ENCODE results near the gene DSP. TPM values are rescaled to one million over a fixed set of nuclear protein-coding genes. Genes with fewer than 3 reads are reported as not detected.

DSP gene, protein sequence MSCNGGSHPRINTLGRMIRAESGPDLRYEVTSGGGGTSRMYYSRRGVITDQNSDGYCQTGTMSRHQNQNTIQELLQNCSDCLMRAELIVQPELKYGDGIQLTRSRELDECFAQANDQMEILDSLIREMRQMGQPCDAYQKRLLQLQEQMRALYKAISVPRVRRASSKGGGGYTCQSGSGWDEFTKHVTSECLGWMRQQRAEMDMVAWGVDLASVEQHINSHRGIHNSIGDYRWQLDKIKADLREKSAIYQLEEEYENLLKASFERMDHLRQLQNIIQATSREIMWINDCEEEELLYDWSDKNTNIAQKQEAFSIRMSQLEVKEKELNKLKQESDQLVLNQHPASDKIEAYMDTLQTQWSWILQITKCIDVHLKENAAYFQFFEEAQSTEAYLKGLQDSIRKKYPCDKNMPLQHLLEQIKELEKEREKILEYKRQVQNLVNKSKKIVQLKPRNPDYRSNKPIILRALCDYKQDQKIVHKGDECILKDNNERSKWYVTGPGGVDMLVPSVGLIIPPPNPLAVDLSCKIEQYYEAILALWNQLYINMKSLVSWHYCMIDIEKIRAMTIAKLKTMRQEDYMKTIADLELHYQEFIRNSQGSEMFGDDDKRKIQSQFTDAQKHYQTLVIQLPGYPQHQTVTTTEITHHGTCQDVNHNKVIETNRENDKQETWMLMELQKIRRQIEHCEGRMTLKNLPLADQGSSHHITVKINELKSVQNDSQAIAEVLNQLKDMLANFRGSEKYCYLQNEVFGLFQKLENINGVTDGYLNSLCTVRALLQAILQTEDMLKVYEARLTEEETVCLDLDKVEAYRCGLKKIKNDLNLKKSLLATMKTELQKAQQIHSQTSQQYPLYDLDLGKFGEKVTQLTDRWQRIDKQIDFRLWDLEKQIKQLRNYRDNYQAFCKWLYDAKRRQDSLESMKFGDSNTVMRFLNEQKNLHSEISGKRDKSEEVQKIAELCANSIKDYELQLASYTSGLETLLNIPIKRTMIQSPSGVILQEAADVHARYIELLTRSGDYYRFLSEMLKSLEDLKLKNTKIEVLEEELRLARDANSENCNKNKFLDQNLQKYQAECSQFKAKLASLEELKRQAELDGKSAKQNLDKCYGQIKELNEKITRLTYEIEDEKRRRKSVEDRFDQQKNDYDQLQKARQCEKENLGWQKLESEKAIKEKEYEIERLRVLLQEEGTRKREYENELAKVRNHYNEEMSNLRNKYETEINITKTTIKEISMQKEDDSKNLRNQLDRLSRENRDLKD (N-terminal part only)
- 72.6 and 87.0 TPM in 2 replicates for total RNA-seq

DNA sequence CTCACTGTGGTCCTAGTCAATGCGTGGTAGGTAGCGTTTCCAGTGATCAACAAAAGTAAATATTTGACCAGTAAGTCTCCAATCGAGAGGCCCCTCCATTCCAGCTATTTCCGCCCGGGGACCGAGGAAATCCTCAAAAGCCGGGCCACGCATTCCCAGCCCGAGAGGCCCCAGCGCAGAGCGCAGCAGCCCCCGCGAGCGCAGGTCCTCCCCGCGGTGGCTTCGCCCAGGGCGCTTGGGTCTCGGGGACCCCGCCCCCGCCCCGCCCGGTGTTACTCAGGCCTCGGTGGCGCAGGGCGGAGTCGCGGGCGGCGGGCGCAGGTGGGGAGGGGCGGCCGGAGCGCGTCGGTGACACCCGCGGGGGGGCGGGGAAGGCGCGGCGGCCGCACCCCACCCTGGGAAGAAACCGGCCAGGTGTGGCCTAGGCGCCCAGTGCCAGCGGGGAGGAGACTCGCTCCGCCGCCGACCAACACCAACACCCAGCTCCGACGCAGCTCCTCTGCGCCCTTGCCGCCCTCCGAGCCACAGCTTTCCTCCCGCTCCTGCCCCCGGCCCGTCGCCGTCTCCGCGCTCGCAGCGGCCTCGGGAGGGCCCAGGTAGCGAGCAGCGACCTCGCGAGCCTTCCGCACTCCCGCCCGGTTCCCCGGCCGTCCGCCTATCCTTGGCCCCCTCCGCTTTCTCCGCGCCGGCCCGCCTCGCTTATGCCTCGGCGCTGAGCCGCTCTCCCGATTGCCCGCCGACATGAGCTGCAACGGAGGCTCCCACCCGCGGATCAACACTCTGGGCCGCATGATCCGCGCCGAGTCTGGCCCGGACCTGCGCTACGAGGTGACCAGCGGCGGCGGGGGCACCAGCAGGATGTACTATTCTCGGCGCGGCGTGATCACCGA lies at the start of gene DSP:
DSP (plus strand) TSS at position 497 of the 890 bp plus-strand sequence; CDS start at position 742, 245 bp downstream.

DNA sequence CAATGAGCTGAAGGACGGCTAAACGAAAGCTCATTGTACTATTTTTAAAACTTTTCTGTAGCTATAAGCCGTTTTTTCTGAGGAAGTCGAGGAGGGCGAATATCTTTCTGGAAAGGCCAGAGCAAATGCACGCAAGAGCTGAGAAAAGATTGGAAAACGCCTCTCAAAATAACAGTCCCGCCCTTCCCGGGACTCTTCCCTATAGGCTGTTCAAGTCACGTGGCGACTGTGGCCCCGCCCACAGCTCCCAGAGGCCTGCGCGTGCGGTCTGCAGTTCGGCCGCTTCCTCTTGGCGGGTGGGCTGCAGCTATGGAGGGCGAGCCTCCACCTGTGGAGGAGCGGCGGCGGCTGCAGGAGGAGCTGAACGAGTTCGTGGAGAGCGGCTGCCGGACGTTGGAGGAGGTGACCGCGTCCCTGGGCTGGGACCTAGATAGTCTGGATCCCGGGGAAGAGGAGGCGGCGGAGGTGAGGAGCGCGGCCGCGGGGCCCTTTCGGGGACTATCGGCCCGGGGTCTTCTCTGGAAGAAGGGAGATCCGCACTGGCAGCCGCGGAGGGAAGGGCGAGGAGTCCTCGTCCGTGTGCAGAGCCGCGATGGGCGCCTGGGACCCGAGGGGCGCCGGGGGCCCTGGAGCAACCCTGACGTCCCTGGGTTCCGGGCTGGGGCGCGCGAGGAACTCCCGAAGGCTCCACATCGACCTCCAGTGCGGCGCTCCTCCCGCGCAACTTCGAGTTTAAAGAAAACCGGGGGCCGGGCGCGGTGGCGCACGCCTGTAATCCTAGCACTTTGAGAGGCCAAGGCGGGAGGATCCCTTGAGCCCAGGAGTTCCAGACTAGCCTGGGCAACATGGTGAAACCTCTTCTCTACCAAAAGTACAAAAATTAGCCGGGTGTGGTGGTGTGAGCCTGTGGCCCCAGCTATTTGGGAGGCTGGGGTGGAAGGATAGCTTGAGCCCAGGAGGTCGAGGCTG lies 48.8 kb downstream of the DSP start, which contains the start of gene SNRNP48:
SNRNP48 (plus strand) TSS at position 250 of the 969 bp plus-strand sequence; CDS start at position 310, 60 bp downstream.

Other genes starting within 250 kb of the DSP start
- gene SSR1, start 228.5 kb upstream of the DSP start, total RNA-seq: 84.6 and 86.4 TPM in 2 replicates
- 0.11 and 0.17 TPM in 2 replicates for gene CAGE1, start 151.9 kb upstream of the DSP start, total RNA-seq
- gene RIOK1, start 151.9 kb upstream of the DSP start, total RNA-seq: 15.7 and 22.9 TPM in 2 replicates
- 11.3 and 15.0 TPM in 2 replicates for gene SNRNP48, start 48.5 kb downstream of the DSP start, total RNA-seq
- 72.5 and 143 TPM in 2 replicates for gene BMP6, start 184.4 kb downstream of the DSP start, total RNA-seq